Activated naive CD4-positive, alpha-beta T cell (primary cell): ENCODE data around the gene EGFLAM.
A peak's percentile ranks its signal among the peaks of the same experiment; 100 is the strongest.

Experiments
- DNase-seq, 4 experiments: peaks; one replicate each; lab custom pipeline; 2025; lab: John Stamatoyannopoulos, UW

The EGFLAM gene

DNA sequence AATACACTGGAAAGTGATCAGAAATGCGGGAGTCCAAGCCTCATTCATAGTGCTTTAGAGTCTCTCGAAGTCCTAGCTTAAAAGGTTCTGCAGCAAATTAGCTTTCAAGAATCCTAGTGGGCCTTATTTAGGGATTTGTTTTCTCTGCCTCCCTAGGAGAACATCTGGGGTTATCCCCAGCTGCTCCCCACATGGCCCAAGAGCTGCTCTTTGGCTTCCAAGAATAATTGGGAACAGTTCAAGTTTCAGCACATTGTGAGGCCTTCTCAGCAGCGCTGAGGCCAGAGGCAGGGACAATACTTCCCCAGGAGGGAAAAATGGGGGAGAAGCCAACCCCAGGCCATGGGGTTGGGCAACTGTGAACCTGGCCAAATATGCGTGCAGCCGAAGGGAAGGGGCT is 189.4 kb downstream of the EGFLAM start:
- no peak for DNase-seq

GRCh38 chr5:38448568-38449350 is 190.4 kb downstream of the EGFLAM start:
- no peak for DNase-seq

- no peak for DNase-seq
These were observed 192.3 kb downstream of the EGFLAM start for GRCh38 chr5:38450627-38451026.

DNA sequence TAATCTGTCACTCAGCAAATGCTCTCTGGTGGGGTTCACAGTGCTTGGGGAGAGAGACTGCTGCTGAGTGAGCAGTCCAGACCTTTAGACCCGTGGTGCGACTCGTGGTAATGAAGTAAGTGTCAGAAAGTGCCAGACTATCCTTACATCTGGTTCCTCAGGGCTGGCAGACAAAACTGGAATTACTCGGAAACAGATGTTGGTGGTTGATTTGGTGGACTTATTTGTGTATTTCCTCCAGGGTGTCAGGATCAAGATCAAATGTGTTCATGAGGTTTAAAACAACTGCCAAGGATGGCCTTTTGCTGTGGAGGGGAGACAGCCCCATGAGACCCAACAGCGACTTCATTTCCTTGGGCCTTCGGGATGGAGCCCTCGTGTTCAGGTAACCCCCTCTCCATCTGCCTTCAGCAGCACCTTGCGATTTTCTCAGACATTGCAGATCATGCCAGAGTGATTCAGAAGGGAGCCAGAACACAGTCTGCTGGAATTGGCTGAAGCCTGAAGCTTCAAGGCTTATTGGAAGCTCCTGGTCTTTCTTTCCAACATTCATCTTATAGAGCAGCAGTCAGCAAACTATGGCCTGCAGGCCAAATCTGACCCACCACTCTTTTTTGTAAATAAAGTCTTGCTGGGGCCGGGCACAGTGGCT is 192.8 kb downstream of the EGFLAM start:
- no peak for DNase-seq

DNA sequence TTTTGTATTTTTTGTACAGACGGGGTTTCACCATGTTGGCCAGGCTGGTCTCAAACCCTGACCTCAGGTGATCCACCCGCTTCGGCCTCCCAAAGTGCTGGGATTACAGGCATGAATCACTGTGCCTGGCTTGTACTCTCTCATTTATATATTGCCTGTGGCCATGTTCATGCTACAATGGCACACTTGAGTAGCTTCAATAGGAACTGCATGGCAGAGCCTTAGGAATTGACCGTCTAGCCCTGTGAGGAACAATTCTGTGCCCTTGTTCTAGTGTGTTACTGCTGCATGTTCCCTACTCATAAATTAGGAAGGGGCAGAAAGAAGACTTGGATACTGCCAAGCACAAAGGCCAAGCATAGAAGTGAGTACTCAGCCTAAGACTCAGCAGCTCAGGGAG is 193.8 kb downstream of the EGFLAM start:
- no peak for DNase-seq

- DNase-seq, result peak in 1 of 4 experiments; percentile 5
These were observed 195.1 kb downstream of the EGFLAM start for GRCh38 chr5:38453506-38453905.

DNA sequence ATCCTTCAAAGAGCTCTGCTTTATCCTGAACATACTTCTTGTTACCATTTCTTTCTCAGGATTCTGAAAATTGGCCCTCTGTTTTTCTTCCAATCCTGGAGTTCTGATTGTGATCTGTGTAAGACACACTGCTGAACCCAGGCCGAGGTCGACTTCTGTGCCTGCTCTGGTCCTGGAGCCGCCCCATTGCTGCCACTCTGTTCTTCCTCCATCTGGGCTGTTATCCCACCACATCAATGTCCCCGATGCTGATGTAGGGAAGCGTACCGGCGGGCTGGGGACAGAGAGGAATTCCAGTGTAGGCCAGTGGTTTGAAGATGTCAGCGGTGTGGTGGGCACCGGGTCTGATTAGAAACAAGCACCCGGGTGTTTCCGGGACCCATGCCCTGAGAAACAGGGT is 195.6 kb downstream of the EGFLAM start:
- DNase-seq, result no peak

- DNase-seq, result no peak
These were observed 197.5 kb downstream of the EGFLAM start for GRCh38 chr5:38455796-38456330.

DNA sequence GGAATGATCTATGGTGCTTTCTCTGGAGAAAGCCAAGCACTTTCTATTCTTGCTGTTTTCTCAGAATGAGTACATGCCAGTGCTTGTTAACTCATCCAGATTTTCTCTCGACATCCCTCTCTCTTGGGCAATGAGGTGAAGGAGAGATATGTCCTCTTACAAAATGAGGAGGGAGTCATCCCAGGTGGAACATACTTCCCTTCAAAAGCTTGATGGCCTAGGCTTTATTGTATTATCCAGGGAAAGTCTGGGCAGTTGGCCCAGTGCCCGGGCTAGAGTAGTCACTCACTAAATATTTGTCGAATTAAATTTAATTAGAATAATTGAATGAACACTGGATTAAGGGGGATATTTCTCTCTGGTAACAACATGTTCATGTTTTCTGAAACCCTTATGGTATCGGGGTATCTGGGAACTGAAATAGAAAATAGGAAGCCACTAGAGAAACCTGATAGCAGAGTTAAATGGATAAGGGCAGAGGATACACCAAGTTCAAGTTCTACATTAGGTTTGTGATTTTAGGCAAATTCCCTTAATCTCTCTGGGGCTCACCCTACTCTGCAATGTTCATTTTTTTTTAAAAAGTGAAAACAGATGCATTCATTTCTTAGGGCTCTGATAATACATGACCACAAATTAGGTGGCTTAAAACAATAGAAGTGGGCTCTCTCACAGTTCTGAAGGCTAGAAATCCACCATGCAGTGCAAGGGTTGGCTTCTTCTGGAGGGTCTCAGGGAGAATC is 198.5 kb downstream of the EGFLAM start:
- no peak for DNase-seq

- DNase-seq, result no peak
These were observed 199.8 kb downstream of the EGFLAM start for GRCh38 chr5:38458174-38458573.

DNA sequence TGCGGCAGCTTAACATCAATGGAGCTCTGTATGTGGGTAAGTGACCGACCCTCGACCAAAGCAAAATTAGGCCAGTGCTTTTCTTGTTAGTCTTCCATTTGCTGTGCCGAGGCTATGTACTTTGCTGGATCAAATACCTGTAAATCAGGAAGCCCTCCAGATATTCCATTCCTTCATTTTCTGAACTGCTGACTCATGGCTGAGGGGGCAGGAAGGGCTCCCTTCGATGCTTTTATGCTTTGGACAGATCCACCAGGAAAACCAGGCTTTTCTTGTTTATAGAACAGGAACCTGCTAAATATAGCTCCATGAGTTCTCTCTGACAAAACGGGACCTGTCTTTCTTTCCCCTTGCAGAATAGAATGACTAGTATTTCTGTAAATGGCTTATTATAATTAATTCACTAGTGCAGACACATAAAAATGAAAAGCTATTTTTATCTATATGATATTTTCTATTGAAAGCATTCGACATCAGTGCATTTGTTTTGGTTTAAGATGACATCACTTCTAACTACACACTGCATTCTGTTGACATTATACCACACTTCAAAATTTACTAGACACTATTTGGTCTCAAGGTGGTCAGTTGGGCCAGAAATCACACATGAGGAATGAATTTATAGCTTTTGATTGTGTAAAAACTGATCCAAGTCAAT is 204.7 kb downstream of the EGFLAM start:
- DNase-seq, result no peak

DNA sequence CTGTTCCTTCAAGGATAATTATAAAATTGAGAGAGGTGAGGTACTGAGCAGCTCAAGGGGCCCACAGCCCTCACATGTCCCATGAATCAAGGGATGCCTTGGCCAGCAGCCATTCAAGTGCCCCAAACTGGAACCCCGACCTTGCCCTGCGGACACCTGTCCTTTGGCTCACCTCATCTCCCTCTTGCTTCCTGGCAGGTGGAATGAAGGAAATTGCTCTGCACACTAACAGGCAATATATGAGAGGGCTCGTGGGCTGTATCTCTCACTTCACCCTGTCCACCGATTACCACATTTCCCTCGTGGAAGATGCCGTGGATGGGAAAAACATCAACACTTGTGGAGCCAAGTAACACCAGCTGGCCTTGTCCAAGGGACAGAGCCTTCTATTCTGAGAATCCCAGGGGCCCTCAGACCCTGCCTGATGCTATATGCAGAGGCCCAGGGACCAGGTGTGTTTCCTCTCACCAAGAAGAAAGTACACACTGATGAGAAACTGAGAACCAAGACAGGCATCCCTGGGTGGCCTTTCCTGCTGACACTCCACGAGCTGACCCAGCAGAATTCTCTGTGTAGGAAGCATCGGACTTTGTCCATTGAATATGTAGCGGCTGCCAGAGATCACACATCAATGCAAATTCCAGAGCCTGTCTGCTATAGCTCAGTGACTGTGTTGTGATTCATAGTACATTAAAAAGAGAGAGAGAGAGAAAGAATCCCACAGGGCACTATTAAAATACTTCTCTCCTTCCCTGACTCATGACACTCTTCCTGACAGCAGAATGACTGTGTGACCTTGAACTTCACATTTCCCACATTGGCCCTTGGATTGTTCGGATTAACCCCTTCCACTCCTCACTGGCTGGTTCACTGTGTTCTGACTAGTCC is 205.5 kb downstream of the EGFLAM start:
- DNase-seq, result no peak

GRCh38 chr5:38465061-38465460 is 206.7 kb downstream of the EGFLAM start:
- no peak for DNase-seq

- no peak for DNase-seq
These were observed 207.5 kb downstream of the EGFLAM start for GRCh38 chr5:38465702-38466423.

DNA sequence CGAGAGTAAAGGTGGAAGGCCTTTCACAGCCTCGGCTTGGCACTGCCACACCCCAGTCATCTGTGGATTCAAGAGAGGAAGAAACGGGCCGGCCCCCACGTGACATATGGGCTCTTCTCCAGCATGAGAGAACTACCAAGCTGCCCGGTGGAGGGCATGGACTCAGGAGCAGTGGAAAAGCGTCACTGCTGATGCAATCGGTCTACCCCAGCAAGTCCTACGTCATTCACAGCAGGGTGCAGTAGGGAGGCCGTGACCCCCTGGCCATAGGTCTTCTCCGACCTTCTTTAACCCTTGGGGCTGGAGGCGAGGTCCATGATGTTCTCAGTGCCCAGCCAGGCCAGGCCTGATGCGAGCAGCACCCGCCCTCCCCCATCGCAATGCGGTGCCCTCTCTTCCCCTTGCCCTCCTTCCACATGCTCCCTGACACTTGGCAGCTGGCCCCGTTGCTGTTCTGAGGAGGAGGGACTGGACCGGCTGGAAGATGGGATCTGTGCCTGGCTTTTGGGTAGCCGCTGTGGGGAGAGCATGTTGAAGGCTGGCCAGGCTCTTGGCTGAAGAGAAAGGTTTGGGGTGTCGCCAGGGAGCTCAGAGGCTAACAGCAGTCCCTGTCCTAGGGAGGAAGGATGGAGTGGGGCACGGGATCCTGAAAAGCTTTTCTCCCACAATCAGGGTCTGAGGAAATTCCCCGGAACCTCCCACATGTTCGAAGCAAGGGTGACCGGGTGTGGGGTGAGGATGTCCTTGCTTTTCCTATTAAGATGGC is 208.2 kb downstream of the EGFLAM start:
- no peak for DNase-seq

DNA sequence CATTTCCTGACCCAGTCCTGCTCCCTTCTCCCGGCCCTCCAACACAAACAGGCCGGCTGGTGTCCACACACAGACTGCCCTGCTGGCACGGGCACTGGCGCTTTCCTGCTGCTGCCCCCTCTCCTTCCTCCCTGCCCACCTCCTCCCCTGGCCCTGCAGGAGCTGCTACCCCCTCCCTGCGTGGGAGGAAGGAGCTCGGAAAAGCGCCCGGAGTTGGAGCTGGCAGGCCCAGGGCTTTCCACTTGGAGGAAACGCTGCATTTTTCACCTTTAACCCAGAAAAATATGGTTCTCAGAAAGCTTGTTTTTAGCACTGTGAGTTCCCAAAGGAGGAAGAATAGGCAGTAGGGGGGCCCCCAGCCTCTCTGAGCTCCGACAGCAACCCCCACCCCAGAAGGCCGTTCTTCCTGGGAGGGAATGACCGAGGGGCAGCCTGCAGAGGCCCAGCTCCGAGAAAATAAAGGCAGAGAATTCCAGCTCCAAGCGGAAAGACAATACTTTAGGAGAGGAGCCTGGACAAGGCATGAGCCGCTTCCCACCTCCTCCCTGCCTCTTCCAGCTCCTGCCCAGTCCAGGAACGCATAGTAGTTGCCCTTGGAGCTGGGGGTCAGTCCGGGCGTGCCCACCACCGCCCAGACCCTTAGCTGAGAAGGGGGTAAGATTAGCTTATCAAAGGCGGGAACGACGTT is 209.1 kb downstream of the EGFLAM start:
- DNase-seq, result no peak

GRCh38 chr5:38468202-38468673 is 209.9 kb downstream of the EGFLAM start:
- no peak for DNase-seq

- DNase-seq, result no peak
These were observed 210.8 kb downstream of the EGFLAM start for GRCh38 chr5:38468978-38469706.
